Activated CD8-positive, alpha-beta T cell treated with anti-CD3 and anti-CD28 coated beads for 36 hours (primary cell): ENCODE data around the gene DENND4A. TPM values are rescaled to one million over a fixed set of nuclear protein-coding genes. Genes with fewer than 3 reads are reported as not detected.

Source experiments
- ATAC-seq: fragments of 200-7000 bp; cut with Tn5 transposase; one replicate; pipeline ENCODE4 v1.10.0; 2021; ENCODE audit warnings: mild to moderate bottlenecking, moderate library complexity
- CTCF ChIA-PET: fragments of 350-600 bp; sonication (Branson Sonifier 250); formaldehyde crosslinking; loops from one replicate; lab custom pipeline; 2021; ENCODE audit warnings: antibody characterized with exemption; lab: Charles Lee
- POLR2A ChIA-PET: fragments of 350-600 bp; sonication (Branson Sonifier 250); formaldehyde crosslinking; loops from one replicate; lab custom pipeline; 2021; ENCODE audit warnings: antibody characterized with exemption; lab: Charles Lee
- DNase-seq: peaks from one replicate; pipeline ENCODE4 v3.0.0-alpha.2; 2020
- H3K27ac Mint-ChIP-seq: one replicate; pipeline ENCODE4 v1.8.0; 2021; ENCODE audit warnings: mild to moderate bottlenecking, mixed read lengths
- H3K27me3 Mint-ChIP-seq: one replicate; pipeline ENCODE4 v1.8.0; 2021; ENCODE audit warnings: mixed read lengths
- H3K36me3 Mint-ChIP-seq: one replicate; pipeline ENCODE4 v1.8.0; 2021; ENCODE audit warnings: low read depth, mixed read lengths
- H3K4me1 Mint-ChIP-seq: one replicate; pipeline ENCODE4 v1.8.0; 2021; ENCODE audit warnings: low read depth, mixed read lengths
- H3K4me3 Mint-ChIP-seq: one replicate; pipeline ENCODE4 v1.8.0; 2021; ENCODE audit warnings: mild to moderate bottlenecking, moderate library complexity, mixed read lengths
- H3K9me3 Mint-ChIP-seq: one replicate; pipeline ENCODE4 v1.8.0; 2021; ENCODE audit warnings: mixed read lengths
- CTCF ChIP-seq: fragments of 200-600 bp; IDR thresholded peaks from one replicate; pipeline ENCODE4 v1.8.0; 2022; ENCODE audit warnings: antibody characterized with exemption, mild to moderate bottlenecking
- intact Hi-C: fragments of 100-400 bp; cut with micrococcal nuclease; formaldehyde crosslinking; loops from one replicate; pipeline ENCODE4 v1.10.0; 2022
- total RNA-seq, 2 experiments: library from RNA; stranded (reverse); gene quantifications; one replicate each; pipeline ENCODE4 v1.2.3, GENCODE V29; 2021

The DENND4A gene
- 10 to 100 TPM; 53.1 to 54.7 TPM for total RNA-seq

- Mint-ChIP-seq H3K4me1 (peaks cover 60% of the 10 kb centered on the region), H3K27ac (peak within 1 kb of the TSS; percentile 98), H3K36me3 (peaks cover 25% of the 10 kb centered on the region), H3K4me3 (peak within 1 kb of the TSS; percentile 96), H3K27me3 (no peaks in the 10 kb centered on the region), H3K9me3 (no peaks in the 10 kb centered on the region)
- ChIA-PET CTCF (interaction anchor here (0.6 to 4.5 kb wide), 10 partner anchors 12 to 77 kb away, joined by 3 to 19 read pairs (median 4); partner anchors contain the start of gene RAB11A), POLR2A (interaction anchor here (0.8 to 6.2 kb wide), 20 partner anchors 10 to 488 kb away, joined by 3 to 82 read pairs (median 6); partner anchors contain the start of genes RAB11A and RNU5B-1)
- no peak for TF ChIP-seq CTCF
- peak; percentile 83 for ATAC-seq
- DNase-seq = peak; percentile 99
- intact Hi-C loops = loop anchor here (5.0 kb wide), 1 partner anchor 35 kb away; no protein-coding TSS in a partner anchor
Measured at GRCh38 chr15:65792138-65792987, at the start of gene DENND4A. DENND4A (minus strand) TSS chr15:65792293; CDS start chr15:65756450, 35,843 bp downstream.

GRCh38 chr15:65841121-65841930, 49.2 kb upstream of the DENND4A start:
- no peak for TF ChIP-seq CTCF
- H3K36me3 Mint-ChIP-seq = no peaks in the 10 kb centered on the region
- ChIA-PET POLR2A (interaction anchor here (0.7 to 1.1 kb wide), 3 partner anchors 9 to 51 kb away, joined by 3 read pairs; partner anchors contain the start of gene DENND4A), CTCF (interaction anchor here (0.7 to 1.5 kb wide), 3 partner anchors 9 to 21 kb away, joined by 3 to 5 read pairs (median 3); no protein-coding TSS in a partner anchor)
- H3K27me3 Mint-ChIP-seq = no peaks in the 10 kb centered on the region
- DNase-seq = no peak
- H3K9me3 Mint-ChIP-seq = no peaks in the 10 kb centered on the region
- H3K4me3 Mint-ChIP-seq = no peak overlapping the region
- intact Hi-C loops = no loop called here
- no peak overlapping the region for H3K27ac Mint-ChIP-seq
- H3K4me1 Mint-ChIP-seq = no peaks in the 10 kb centered on the region
- ATAC-seq = no peak

GRCh38 chr15:65839985-65840384, 47.9 kb upstream of the DENND4A start:
- no peaks in the 10 kb centered on the region for H3K27me3 Mint-ChIP-seq
- ChIA-PET POLR2A (no interaction called here), CTCF (no interaction called here)
- no peaks in the 10 kb centered on the region for H3K4me1 Mint-ChIP-seq
- no peaks in the 10 kb centered on the region for H3K36me3 Mint-ChIP-seq
- no peak overlapping the region for H3K4me3 Mint-ChIP-seq
- ATAC-seq = no peak
- intact Hi-C loops = no loop called here
- no peaks in the 10 kb centered on the region for H3K9me3 Mint-ChIP-seq
- no peak for DNase-seq
- no peak overlapping the region for H3K27ac Mint-ChIP-seq
- no peak for TF ChIP-seq CTCF

- no peak for TF ChIP-seq CTCF
- ChIA-PET CTCF (no interaction called here), POLR2A (no interaction called here)
- intact Hi-C loops = no loop called here
- H3K27ac Mint-ChIP-seq = no peak overlapping the region
- H3K4me1 Mint-ChIP-seq = no peaks in the 10 kb centered on the region
- H3K9me3 Mint-ChIP-seq = no peaks in the 10 kb centered on the region
- no peak for ATAC-seq
- no peak for DNase-seq
- H3K4me3 Mint-ChIP-seq = no peak overlapping the region
- H3K27me3 Mint-ChIP-seq = no peaks in the 10 kb centered on the region
- H3K36me3 Mint-ChIP-seq = no peaks in the 10 kb centered on the region
Measured at GRCh38 chr15:65839354-65839901, 47.3 kb upstream of the DENND4A start.
